ENCODE measurements around the gene IL20RA. TPM values are rescaled to one million over a fixed set of nuclear protein-coding genes. Genes with fewer than 3 reads are reported as not detected.

Gene IL20RA
- total RNA-seq, 2 donors from 2014 or later = 0.06 TPM; not detected in 1

DNA sequence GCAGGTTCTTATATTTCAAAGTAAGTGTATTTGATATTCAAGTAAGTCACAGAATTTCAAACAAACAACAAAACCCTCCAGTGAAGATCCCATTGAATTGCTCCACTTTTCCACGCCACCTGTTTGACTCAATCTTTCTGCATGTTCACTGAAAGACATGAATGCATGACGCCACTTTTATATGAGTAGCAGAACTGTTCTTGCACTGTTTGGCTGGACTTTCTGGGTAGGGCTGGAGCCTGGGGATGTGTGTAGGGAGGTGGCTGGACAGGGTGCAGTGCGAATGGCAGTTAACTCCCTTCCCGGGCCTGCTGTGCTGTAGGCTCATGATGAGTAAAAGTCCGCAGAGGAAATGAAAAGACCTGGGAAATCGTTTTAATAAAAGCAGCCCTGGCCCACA lies 39.7 kb downstream of the IL20RA start:
- H3K4me1 Mint-ChIP-seq = no peaks in the 10 kb centered on the region
- no peak overlapping the region for H3K27ac Mint-ChIP-seq
- H3K9me3 Mint-ChIP-seq = no peaks in the 10 kb centered on the region
- peaks cover 38% of the 10 kb centered on the region for H3K27me3 Mint-ChIP-seq
- no peak overlapping the region for H3K4me3 Mint-ChIP-seq
- ATAC-seq (replicated peaks) = no peak
- no peaks in the 10 kb centered on the region for H3K36me3 Mint-ChIP-seq (ENCODE audit: low read depth)

DNA sequence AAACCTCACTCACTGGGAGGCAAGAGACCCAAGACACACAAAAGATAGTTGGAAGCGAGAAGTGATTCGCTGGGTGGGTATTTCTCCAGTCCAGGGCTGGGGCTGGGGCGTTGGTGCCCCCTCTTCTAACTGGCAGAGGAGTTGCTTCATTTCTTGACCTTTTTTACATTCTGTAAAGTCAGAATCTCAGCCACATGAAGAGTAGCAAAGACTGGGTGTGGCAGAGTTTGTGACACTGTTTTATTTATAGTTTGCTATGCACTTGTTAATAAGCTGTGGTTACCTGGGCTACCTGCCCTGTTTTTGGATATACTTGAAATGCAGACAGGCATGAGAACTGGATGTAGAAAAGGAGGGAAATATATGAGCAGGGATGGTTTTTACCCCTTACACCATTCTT lies 42.3 kb downstream of the IL20RA start:
- no peak for ATAC-seq (replicated peaks)
- no peaks in the 10 kb centered on the region for H3K4me1 Mint-ChIP-seq
- no peak overlapping the region for H3K27ac Mint-ChIP-seq
- peaks cover 33% of the 10 kb centered on the region for H3K27me3 Mint-ChIP-seq
- no peaks in the 10 kb centered on the region for H3K9me3 Mint-ChIP-seq
- H3K4me3 Mint-ChIP-seq = no peak overlapping the region
- H3K36me3 Mint-ChIP-seq (ENCODE audit: low read depth) = no peaks in the 10 kb centered on the region

DNA sequence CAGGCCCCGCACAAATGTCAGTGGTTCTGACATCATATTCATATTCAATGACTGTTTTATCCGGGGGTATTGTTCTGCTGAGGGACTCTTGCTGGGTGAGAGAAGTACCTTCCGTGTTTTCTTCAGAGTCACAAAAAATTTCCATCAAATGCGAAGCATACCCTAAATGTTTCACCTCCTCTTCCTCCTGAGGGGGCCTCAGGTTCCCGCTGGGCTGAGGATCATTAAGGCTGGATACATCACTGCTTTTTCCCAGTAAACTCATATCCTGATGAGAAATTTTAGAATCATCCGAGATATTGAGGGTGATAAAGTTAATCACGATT lies 42.8 kb downstream of the IL20RA start:
- Mint-ChIP-seq H3K27me3 (peaks cover 28% of the 10 kb centered on the region), H3K4me1 (no peaks in the 10 kb centered on the region)

DNA sequence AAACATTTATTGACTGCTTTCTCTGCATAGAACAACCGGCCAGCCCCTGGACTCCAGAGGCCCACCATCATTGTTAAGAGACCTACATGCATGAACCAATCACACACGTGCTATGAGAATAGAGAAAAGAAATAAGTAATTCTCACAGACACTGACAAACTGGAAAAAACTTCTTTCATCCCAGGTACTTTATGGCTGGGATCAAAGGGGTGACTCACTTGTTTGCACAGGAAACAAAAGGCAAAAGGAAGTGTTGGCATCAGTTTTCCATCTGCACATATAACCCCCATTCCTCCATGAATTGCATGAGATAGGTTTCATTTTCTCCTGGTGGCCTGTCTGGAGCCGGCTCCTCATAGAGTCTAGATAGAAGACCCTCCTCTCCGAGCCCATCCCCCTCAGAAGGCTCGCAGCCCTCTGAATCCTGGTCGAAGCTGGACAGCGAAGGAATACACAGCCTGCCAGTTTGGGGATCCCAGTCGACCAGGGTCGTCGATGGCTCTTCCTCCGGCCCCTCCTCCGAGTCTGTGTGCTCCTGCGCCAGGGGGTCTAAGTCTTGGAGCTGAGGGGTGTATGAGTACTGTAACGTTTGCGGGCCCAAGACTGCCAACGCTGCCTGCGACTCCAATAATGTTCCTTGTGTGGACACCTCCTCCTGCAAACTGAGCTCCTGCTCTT lies 43.3 kb downstream of the IL20RA start:
- Mint-ChIP-seq H3K4me1 (no peaks in the 10 kb centered on the region), H3K27me3 (peaks cover 31% of the 10 kb centered on the region), H3K36me3 (ENCODE audit: low read depth) (no peaks in the 10 kb centered on the region), H3K9me3 (no peaks in the 10 kb centered on the region), H3K27ac (no peak overlapping the region), H3K4me3 (no peak overlapping the region)
- ATAC-seq (replicated peaks) = no peak

More for the DNA sequence above, 42.8 kb downstream of the IL20RA start:
- no peak overlapping the region for H3K4me3 Mint-ChIP-seq
- H3K36me3 Mint-ChIP-seq (ENCODE audit: low read depth) = no peaks in the 10 kb centered on the region
- no peak for ATAC-seq (replicated peaks)
- no peaks in the 10 kb centered on the region for H3K9me3 Mint-ChIP-seq
- H3K27ac Mint-ChIP-seq = no peak overlapping the region

- Mint-ChIP-seq H3K4me3 (no peak overlapping the region), H3K36me3 (ENCODE audit: low read depth) (no peaks in the 10 kb centered on the region), H3K27me3 (peaks cover 35% of the 10 kb centered on the region), H3K4me1 (no peaks in the 10 kb centered on the region), H3K27ac (no peak overlapping the region), H3K9me3 (no peaks in the 10 kb centered on the region)
- ATAC-seq (replicated peaks) = peak; percentile 48
These were observed 43.9 kb downstream of the IL20RA start for GRCh38 chr6:137000825-137001224.

DNA sequence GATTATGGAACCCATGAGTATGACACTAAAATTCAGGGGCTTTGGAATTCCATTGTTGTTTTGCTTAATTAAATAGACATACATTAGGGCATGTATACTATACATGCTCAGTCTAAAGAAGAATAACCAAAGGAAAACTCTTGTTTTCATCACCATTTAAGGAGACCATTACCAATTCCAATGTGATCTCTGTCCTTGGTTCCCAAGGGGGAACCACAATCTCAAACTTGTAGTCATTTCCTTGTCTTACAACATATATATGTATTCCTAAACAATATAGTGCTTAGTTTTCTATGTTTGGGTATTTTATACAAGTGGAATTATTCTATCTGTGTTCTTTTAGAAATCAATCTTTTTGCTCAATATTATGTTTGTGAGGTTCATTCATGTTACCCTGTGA lies 49.2 kb downstream of the IL20RA start:
- no peak overlapping the region for H3K4me3 Mint-ChIP-seq
- H3K27ac Mint-ChIP-seq = no peak overlapping the region
- H3K27me3 Mint-ChIP-seq = peaks cover 37% of the 10 kb centered on the region
- no peaks in the 10 kb centered on the region for H3K36me3 Mint-ChIP-seq (ENCODE audit: low read depth)
- ATAC-seq (replicated peaks) = no peak
- H3K9me3 Mint-ChIP-seq = no peaks in the 10 kb centered on the region
- no peaks in the 10 kb centered on the region for H3K4me1 Mint-ChIP-seq

DNA sequence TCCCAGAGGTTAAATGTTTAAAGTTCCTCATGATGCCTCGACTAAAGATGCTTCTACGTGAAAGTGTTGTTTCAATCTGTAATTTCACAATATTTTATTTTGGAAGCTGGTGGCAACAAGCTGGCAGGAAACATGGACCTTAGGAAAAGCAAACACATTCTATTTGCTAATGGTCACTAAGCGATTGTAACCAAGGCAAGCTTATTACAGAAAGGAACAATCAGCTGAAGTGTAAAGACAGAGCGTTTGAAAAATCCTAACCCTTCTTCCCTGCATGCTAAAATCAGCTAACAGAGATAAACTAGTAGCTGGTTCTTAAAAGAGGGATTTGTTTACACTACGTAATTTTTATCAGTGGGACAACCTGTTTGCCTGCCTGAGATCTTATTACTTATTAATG lies 50.0 kb downstream of the IL20RA start:
- H3K27ac Mint-ChIP-seq = no peak overlapping the region
- no peaks in the 10 kb centered on the region for H3K36me3 Mint-ChIP-seq (ENCODE audit: low read depth)
- peaks cover 39% of the 10 kb centered on the region for H3K27me3 Mint-ChIP-seq
- no peaks in the 10 kb centered on the region for H3K9me3 Mint-ChIP-seq
- H3K4me3 Mint-ChIP-seq = no peak overlapping the region
- ATAC-seq (replicated peaks) = no peak
- H3K4me1 Mint-ChIP-seq = no peaks in the 10 kb centered on the region

DNA sequence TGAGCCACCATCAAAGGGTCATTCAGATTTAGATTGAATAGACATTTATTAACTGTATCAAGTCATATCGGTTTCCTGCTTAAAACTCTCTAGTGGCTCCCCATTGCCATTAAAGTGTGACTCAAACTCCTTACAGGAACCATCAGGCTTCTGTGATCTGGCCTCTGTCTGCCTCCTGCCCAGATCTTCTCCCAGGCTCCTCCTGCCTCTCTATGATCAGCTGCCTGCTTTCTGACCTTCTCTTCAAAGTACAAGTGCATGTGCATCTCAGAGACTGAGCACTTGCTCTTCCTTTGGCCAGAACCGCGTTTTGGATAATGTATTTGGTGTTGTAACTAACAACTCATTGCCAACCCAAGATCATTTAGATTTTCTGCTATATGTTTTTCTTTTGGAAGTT lies 52.7 kb downstream of the IL20RA start:
- H3K27ac Mint-ChIP-seq = no peak overlapping the region
- no peak overlapping the region for H3K4me3 Mint-ChIP-seq
- H3K27me3 Mint-ChIP-seq = peaks cover 59% of the 10 kb centered on the region
- no peaks in the 10 kb centered on the region for H3K36me3 Mint-ChIP-seq (ENCODE audit: low read depth)
- no peaks in the 10 kb centered on the region for H3K4me1 Mint-ChIP-seq
- ATAC-seq (replicated peaks) = no peak
- H3K9me3 Mint-ChIP-seq = no peaks in the 10 kb centered on the region

GRCh38 chr6:136991646-136992045 lies 53.1 kb downstream of the IL20RA start:
- ATAC-seq (replicated peaks) = no peak
- Mint-ChIP-seq H3K27me3 (peaks cover 59% of the 10 kb centered on the region), H3K36me3 (ENCODE audit: low read depth) (no peaks in the 10 kb centered on the region), H3K4me3 (no peak overlapping the region), H3K27ac (no peak overlapping the region), H3K4me1 (no peaks in the 10 kb centered on the region), H3K9me3 (no peaks in the 10 kb centered on the region)

DNA sequence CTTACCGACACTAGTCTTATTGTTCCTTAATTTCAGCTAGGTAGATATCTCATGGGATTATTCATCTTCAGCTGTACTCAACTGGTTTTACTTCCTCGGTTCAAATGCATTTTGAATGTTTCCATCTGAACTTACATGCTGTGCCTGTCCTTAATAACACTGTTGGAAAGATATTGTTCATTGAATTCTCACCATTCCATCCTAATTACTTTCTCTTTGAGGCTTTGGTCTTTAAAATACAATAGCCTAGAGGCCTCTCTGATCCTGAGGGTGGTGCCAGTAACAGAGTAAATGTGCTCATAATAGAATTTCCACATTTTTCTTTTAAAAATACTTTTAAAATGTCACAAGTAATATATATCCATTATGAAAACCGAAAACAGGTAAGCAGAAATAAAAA lies 54.0 kb downstream of the IL20RA start:
- H3K4me1 Mint-ChIP-seq = no peaks in the 10 kb centered on the region
- no peak overlapping the region for H3K4me3 Mint-ChIP-seq
- no peaks in the 10 kb centered on the region for H3K36me3 Mint-ChIP-seq (ENCODE audit: low read depth)
- no peak for ATAC-seq (replicated peaks)
- H3K27me3 Mint-ChIP-seq = peaks cover 58% of the 10 kb centered on the region
- no peak overlapping the region for H3K27ac Mint-ChIP-seq
- no peaks in the 10 kb centered on the region for H3K9me3 Mint-ChIP-seq

DNA sequence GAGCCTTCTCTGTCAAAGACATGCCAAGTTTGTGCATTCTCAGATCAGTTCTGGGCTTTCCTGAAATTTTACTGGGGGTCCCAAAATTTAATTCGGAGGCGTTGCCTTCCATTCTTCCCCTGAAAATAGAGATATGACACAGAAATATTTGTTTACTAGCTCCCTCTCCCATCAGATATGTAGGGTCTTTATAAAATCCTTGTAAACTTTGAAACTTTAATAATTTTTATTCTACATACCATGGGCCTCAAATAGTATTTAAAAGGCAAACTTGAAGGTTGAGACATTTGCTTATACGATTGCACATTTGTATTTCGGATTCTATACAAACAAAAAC lies 54.6 kb downstream of the IL20RA start:
- H3K27ac Mint-ChIP-seq = no peak overlapping the region

DNA sequence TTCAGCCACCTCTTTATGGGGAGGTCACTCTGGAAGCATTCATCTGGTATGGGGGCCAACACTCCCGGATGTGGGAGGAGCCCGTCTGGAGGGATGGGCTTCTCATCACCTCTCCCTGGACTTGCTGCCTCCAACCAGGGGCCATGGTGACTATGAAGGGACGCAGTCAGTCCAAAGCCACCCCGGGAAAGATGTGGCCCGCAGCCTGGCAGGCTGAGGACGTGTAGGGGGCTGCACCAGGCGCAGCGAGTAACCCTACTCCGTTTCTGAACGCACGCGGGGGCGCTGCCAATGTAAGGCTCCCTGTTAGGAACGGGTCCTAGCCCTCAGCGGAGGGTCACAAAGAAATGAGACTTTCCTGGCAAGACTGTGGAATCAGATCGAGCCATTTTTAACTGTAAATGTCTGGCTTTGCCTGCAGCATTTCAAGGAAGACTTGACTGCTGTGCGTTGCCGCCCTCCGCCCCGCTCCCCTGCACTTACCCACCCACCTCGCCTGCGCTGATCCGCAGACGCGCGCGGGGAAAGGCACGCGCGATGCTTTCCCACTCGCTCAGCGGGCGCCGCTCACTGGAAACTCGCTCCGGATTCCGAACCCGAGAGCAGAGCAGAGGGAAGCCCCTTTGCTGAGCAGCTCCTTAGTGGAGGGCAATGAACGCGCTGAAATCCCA lies 55.1 kb downstream of the IL20RA start:
- Mint-ChIP-seq H3K36me3 (ENCODE audit: low read depth) (no peaks in the 10 kb centered on the region), H3K4me3 (peak overlapping the region; percentile 6), H3K4me1 (no peaks in the 10 kb centered on the region), H3K27me3 (peaks cover 56% of the 10 kb centered on the region), H3K27ac (no peak overlapping the region), H3K9me3 (no peaks in the 10 kb centered on the region)
- ATAC-seq (replicated peaks) = no peak

More for the DNA sequence above, 54.6 kb downstream of the IL20RA start:
- Mint-ChIP-seq H3K4me1 (no peaks in the 10 kb centered on the region), H3K27me3 (peaks cover 57% of the 10 kb centered on the region), H3K36me3 (ENCODE audit: low read depth) (no peaks in the 10 kb centered on the region), H3K9me3 (no peaks in the 10 kb centered on the region), H3K4me3 (peak overlapping the region; percentile 6)
- no peak for ATAC-seq (replicated peaks)

DNA sequence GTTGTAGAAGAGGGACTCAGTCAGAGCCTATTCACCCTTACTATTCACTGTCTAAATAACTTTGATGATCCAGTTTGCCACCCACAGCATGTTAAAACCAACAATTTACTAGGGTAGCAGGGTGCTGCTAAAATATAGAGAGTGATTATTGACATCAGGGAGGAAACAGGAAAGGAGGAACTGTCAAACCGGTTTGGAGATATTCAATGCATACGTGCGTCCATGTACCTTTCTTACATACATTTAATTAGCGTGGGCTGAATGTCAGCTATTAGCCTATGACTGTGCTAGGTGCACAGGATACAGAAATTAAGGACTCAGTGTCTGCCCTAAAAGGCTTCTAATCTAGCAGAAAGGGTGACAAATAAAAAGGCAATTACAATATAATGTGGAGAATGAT lies 57.2 kb downstream of the IL20RA start:
- Mint-ChIP-seq H3K27me3 (peaks cover 49% of the 10 kb centered on the region), H3K9me3 (no peaks in the 10 kb centered on the region), H3K4me1 (no peaks in the 10 kb centered on the region), H3K36me3 (ENCODE audit: low read depth) (no peaks in the 10 kb centered on the region), H3K27ac (no peak overlapping the region), H3K4me3 (no peak overlapping the region)
- ATAC-seq (replicated peaks) = no peak

GRCh38 chr6:136985502-136985901 lies 59.3 kb downstream of the IL20RA start:
- Mint-ChIP-seq H3K4me1 (no peaks in the 10 kb centered on the region), H3K27ac (no peak overlapping the region), H3K27me3 (peaks cover 35% of the 10 kb centered on the region), H3K36me3 (ENCODE audit: low read depth) (no peaks in the 10 kb centered on the region), H3K9me3 (no peaks in the 10 kb centered on the region), H3K4me3 (no peak overlapping the region)
- no peak for ATAC-seq (replicated peaks)

- ATAC-seq (replicated peaks) = no peak
- Mint-ChIP-seq H3K36me3 (ENCODE audit: low read depth) (no peaks in the 10 kb centered on the region), H3K27me3 (peaks cover 32% of the 10 kb centered on the region), H3K9me3 (no peaks in the 10 kb centered on the region), H3K27ac (no peak overlapping the region), H3K4me3 (no peak overlapping the region), H3K4me1 (no peaks in the 10 kb centered on the region)
These were observed 60.2 kb downstream of the IL20RA start for GRCh38 chr6:136984578-136984977.

Data from activated T-helper 17 cell treated with anti-CD3 and anti-CD28 coated beads, Interleukin-2, amount 50 U/mL, for 72 hours (primary cell).